Coronary artery (tissue), 2 donors: ENCODE data around the gene ZNF281.
A peak's percentile ranks its signal among the peaks of the same experiment; 100 is the strongest.
"Not testable (repeated sequence)": the region's sequence is repeated elsewhere in the genome, so short reads cannot be mapped to it uniquely, and the experiment has no call there.

Source experiments
- DNase-seq: peaks from one replicate; pipeline ENCODE4 v3.0.0-alpha.2; 2017; ENCODE audit warnings: low spot score
- H3K27ac ChIP-seq, 2 donors: fragments of 200-600 bp; sonication (generic); one replicate each; pipeline ENCODE4 v1.5.1; 2016 to 2019
- H3K4me3 ChIP-seq: fragments of 200-600 bp; sonication (generic); 2 replicates; pipeline ENCODE4 v1.5.1; 2016; ENCODE audit warnings: mild to moderate bottlenecking, moderate library complexity
- TF ChIP-seq, protein P1 (sequence below): fragments of 200-600 bp; sonication (generic); IDR thresholded peaks from one replicate; pipeline ENCODE4 v1.5.1; 2019; ENCODE audit warnings: antibody characterized with exemption

The ZNF281 gene

DNA sequence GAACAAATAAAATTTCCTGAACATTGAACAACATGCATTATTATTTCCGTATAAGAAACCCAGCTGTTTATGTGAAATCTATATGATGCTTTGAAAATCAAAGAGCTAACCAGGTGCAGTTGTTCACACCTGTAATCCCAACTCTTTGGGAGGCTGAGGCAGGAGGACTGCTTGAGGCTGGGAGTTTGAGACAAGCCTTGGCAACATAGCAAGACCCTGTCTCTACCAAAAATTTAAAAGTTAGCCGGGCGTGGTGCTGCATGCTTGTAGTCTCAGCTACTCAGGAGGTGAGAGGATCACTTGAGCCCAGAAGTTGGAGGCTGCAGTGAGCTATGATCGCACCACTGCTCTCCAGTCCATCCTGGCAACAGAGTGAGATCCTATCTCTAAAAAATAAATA is 4.8 kb upstream of the ZNF281 start:
- H3K27ac ChIP-seq, result no peak overlapping the region
- TF ChIP-seq, protein P1, sequence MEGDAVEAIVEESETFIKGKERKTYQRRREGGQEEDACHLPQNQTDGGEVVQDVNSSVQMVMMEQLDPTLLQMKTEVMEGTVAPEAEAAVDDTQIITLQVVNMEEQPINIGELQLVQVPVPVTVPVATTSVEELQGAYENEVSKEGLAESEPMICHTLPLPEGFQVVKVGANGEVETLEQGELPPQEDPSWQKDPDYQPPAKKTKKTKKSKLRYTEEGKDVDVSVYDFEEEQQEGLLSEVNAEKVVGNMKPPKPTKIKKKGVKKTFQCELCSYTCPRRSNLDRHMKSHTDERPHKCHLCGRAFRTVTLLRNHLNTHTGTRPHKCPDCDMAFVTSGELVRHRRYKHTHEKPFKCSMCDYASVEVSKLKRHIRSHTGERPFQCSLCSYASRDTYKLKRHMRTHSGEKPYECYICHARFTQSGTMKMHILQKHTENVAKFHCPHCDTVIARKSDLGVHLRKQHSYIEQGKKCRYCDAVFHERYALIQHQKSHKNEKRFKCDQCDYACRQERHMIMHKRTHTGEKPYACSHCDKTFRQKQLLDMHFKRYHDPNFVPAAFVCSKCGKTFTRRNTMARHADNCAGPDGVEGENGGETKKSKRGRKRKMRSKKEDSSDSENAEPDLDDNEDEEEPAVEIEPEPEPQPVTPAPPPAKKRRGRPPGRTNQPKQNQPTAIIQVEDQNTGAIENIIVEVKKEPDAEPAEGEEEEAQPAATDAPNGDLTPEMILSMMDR, result no peak

DNA sequence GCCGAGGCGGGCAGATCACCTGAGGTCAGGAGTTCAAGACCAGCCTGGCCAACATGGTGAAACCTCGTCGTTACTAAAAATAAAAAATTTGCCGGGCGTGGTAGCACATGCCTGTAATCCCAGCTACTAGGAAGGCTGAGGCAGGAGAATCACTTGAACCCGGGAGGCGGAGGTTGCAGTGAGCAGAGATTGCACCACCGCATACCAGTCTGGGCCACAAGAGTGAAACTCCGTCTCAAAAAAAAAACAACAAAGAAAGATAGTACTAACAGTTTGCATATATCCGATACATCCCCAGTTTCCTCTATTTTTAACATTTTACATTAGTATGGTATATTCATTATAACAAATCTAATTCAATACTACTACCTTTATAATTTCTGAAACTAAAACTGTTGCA is 3.9 kb upstream of the ZNF281 start:
- not testable (repeated sequence) for DNase-seq, H3K4me3 ChIP-seq, H3K27ac ChIP-seq

More for the DNA sequence above, 4.8 kb upstream of the ZNF281 start:
- no peak overlapping the region for H3K4me3 ChIP-seq
- DNase-seq, result no peak

DNA sequence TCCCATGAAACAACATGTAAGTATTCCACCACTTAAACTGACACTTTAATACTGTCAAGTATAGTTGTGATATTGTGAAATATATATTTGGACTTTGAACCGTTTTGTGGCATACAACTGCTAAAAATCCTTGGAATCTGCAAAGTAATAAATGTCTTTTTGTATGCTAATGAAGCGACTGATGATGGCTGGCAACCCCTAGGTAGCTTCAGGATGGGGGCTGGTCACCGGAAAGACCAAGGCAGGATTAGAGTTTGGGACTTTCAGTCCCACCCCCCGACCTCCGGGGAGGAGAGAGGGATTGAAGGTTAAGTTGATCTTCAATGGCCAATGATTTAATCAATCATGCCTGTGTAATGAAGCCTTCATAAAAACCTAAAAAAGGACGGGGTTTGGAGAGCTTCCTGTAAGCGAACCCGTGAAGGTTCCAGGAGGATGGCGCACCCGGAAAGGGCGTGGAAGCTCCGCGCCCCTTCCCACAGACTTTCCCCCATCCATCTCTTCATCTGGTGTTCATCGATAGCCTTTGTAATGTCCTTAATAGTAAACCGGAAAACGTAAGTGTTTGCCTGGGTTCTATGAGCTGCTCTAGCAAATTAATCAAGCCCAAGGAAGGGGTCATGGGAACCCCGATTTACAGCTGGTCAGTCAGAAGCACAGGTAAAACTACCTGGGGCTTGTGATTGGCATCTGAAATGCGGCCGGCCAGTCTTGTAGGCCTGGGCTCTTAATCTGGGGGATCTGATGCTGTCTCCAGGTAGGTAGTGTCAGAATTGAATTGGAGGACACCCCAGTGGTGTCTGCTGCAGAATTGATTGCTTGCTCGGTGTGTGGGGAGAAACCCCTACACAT is 1.8 kb upstream of the ZNF281 start:
- Histone ChIP-seq H3K27ac (no peak overlapping the region), H3K4me3 (no peak overlapping the region)
- DNase-seq, result no peak
- TF ChIP-seq, protein P1, result no peak

DNA sequence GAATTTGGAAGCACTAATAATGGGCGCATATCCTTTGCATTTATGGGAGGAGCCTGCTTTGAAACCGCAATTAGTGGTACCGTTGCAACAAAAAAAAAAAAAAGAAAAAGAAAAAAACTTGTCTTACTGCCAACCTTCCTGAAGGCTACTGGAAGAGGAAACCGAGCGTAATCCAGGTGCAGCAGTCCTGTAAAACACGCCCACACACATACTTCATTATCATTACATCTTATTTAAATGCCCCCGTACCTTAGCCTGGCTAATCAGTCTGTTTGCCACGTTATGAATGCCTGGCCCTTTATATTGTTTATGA is 686 bp upstream of the ZNF281 start:
- DNase-seq, result no peak
- TF ChIP-seq, protein P1, result no peak
- Histone ChIP-seq H3K27ac (no peak overlapping the region), H3K4me3 (peak overlapping the region; percentile 96)

DNA sequence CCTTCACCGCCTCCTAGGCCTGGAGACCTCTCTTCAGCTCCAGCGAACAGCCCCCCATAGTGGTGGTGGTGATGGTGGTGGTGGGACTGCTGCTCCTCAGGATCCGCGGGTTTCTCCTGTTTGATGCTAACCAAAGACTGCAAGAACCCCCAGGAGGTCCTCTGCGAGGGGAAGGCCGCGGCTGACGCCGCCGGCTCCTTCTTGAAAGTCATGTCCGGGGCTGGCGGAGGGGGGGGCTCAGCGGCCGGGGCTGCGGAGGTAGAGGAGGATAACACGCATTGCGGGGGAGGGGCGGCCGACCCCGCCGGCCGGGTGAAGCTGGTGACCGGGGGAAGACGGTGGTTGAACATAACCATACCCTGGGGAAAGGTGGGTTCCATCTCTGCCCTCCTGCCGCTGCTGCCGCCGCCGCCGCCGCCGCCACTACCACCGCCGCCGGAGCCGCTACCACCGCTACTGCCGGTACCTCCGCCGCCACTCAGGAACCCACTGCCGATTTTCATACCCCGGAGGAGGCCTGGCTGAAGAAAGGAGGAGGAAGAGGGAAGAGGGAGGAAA is 554 bp downstream of the ZNF281 start:
- TF ChIP-seq, protein P1, result no peak
- Histone ChIP-seq H3K27ac (peak overlapping the region; percentile 68 to 92), H3K4me3 (peak overlapping the region; percentile 96)
- no peak for DNase-seq

DNA sequence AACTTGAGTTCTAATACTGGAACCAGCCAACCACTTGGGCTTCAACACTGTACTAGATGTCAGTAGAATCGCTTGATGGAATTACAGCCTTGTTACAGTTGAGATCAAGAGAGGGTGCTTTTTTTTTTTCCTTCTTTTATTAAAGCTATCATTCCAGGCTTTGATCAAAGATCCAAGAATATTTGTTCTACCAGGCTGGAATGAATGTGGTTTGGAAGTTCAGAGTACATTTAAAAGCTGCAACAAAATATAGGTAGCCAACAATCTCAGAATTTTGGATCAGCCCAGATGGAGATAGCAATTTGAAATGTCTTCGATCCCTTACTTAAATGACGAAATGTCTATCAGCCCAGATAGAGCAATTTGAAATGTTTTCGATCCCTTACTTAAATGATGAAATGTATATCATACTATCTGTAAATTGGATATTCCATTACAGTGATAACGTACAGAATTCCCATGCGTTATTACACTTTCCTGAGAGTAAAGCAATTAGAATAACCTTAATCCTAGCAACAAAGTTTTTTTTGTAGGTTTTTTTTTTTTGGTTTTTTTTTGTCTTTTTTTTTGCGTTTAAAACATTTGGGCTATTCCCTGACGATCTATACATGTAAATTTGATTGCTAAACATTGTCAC is 3.6 kb downstream of the ZNF281 start:
- Histone ChIP-seq H3K27ac (no peak overlapping the region), H3K4me3 (no peak overlapping the region)
- no peak for DNase-seq
- TF ChIP-seq, protein P1, result no peak

DNA sequence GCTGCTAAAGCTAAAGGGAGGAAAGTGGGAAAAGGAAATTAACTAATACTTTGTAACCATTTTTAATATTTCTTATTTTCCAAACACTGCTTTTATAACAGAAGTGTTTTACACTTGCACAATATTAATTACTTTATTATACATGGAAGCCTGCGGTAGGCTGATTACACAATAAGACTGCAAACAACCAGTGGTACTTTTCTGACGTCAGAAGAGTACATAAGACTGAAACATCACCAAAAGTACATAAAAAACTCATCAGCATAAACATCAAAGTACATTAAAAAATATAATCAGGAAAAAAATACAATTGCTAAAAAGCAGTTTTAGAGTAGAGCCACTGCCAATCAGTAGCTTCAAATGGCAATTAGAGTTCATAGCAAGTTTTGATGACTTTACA is 4.6 kb downstream of the ZNF281 start:
- DNase-seq, result no peak
- Histone ChIP-seq H3K4me3 (no peak overlapping the region), H3K27ac (no peak overlapping the region)
- TF ChIP-seq, protein P1, result no peak
